Chondrocyte (in vitro differentiated cells): ENCODE data around the gene ARHGAP26. TPM values are rescaled to one million over a fixed set of nuclear protein-coding genes. Genes with fewer than 3 reads are reported as not detected.
A peak's percentile ranks its signal among the peaks of the same experiment; 100 is the strongest.
"Not testable (repeated sequence)": the region's sequence is repeated elsewhere in the genome, so short reads cannot be mapped to it uniquely, and the experiment has no call there.

Experiments used
- DNase-seq: peaks from one replicate; pipeline ENCODE4 v3.0.0; 2021; ENCODE audit warnings: mixed read lengths, low spot score
- H3K27ac Mint-ChIP-seq: one replicate; pipeline ENCODE4 v1.8.0; 2021; ENCODE audit warnings: mild to moderate bottlenecking, moderate library complexity, mixed read lengths; ENCODE audit not compliant: unreplicated experiment
- H3K27me3 Mint-ChIP-seq: 2 replicates; pipeline ENCODE4 v1.8.0; 2021; ENCODE audit warnings: low read depth, mixed read lengths
- H3K36me3 Mint-ChIP-seq: 2 replicates; pipeline ENCODE4 v1.8.0; 2021; ENCODE audit warnings: low read depth, mixed read lengths
- H3K4me1 Mint-ChIP-seq: 2 replicates; pipeline ENCODE4 v1.8.0; 2021; ENCODE audit warnings: low read depth, mild to moderate bottlenecking, mixed read lengths
- H3K4me3 Mint-ChIP-seq: one replicate; pipeline ENCODE4 v1.8.0; 2021; ENCODE audit warnings: mild to moderate bottlenecking, moderate library complexity, mixed read lengths; ENCODE audit not compliant: unreplicated experiment
- H3K9me3 Mint-ChIP-seq: 2 replicates; pipeline ENCODE4 v1.8.0; 2021; ENCODE audit warnings: low read depth, mixed read lengths
- total RNA-seq: library from RNA; stranded (reverse); gene quantifications from 3 replicates; pipeline ENCODE4 v1.2.1, GENCODE V29; 2021
- TF ChIP-seq, protein P1 (sequence below): fragments of 200-600 bp; sonication (generic); IDR thresholded peaks from 2 replicates; pipeline ENCODE4 v1.5.0; 2021; ENCODE audit warnings: antibody characterized with exemption, mild to moderate bottlenecking, moderate library complexity

The ARHGAP26 gene
- total RNA-seq, 1 donor from 2014 or later, result 16.4 TPM

- no peak for DNase-seq
- Mint-ChIP-seq H3K4me1 (no peaks in the 10 kb centered on the region), H3K27me3 (no peaks in the 10 kb centered on the region), H3K9me3 (no peaks in the 10 kb centered on the region), H3K36me3 (no peaks in the 10 kb centered on the region), H3K4me3 (no peak overlapping the region), H3K27ac (no peak overlapping the region)
- TF ChIP-seq, protein P1, sequence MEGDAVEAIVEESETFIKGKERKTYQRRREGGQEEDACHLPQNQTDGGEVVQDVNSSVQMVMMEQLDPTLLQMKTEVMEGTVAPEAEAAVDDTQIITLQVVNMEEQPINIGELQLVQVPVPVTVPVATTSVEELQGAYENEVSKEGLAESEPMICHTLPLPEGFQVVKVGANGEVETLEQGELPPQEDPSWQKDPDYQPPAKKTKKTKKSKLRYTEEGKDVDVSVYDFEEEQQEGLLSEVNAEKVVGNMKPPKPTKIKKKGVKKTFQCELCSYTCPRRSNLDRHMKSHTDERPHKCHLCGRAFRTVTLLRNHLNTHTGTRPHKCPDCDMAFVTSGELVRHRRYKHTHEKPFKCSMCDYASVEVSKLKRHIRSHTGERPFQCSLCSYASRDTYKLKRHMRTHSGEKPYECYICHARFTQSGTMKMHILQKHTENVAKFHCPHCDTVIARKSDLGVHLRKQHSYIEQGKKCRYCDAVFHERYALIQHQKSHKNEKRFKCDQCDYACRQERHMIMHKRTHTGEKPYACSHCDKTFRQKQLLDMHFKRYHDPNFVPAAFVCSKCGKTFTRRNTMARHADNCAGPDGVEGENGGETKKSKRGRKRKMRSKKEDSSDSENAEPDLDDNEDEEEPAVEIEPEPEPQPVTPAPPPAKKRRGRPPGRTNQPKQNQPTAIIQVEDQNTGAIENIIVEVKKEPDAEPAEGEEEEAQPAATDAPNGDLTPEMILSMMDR, result no peak
These were observed 177.2 kb downstream of the ARHGAP26 start for GRCh38 chr5:142947427-142947709.

- no peaks in the 10 kb centered on the region for H3K27me3 Mint-ChIP-seq
- TF ChIP-seq, protein P1, result no peak
- H3K4me3 Mint-ChIP-seq, result no peak overlapping the region
- no peaks in the 10 kb centered on the region for H3K9me3 Mint-ChIP-seq
- H3K36me3 Mint-ChIP-seq, result no peaks in the 10 kb centered on the region
- H3K27ac Mint-ChIP-seq, result no peak overlapping the region
- DNase-seq, result no peak
- H3K4me1 Mint-ChIP-seq, result peaks cover 4% of the 10 kb centered on the region
These were observed 182.1 kb downstream of the ARHGAP26 start for GRCh38 chr5:142952229-142952628.

DNA sequence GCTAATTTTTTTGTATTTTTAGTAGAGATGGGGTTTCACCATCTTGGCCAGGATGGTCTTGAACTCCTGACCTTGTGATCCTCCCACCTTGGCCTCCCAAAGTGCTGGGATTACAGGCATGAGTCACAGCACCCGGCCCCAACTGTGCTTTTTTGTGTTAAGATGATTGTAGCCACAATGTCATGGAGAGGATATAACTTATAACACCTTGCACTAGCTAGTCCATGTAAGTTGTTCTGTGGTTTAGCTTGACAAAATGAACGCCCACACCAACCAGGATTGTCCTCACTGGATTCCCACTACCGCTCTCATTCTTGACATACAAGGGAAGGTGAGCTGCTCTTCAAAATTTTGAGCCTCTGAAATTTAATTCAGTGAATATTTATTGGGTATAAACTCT lies 182.7 kb downstream of the ARHGAP26 start:
- not testable (repeated sequence) for H3K4me3 Mint-ChIP-seq, H3K36me3 Mint-ChIP-seq, H3K27ac Mint-ChIP-seq, H3K9me3 Mint-ChIP-seq, H3K27me3 Mint-ChIP-seq, DNase-seq
- peaks cover 10% of the 10 kb centered on the region for H3K4me1 Mint-ChIP-seq

DNA sequence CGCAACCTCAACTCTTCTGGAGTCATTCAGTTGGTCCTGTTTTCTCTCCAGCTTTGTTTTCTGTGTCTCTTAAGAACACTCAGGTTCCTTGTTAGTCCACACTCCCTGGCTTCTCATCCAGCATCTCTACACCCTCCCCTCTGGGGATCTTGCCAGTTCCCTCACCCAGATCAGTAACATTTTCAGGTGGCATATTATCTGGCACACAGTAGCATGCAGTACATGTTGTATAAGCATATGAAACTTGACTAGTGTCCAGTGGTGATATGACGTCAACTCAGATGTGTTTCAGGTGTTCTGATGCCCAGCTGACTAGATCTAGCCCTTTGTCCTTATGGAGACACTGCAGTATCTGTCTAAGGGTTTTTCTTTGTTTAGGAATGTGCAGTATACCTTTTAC lies 184.3 kb downstream of the ARHGAP26 start:
- no peak overlapping the region for H3K27ac Mint-ChIP-seq
- DNase-seq, result no peak
- H3K4me1 Mint-ChIP-seq, result peaks cover 19% of the 10 kb centered on the region
- H3K4me3 Mint-ChIP-seq, result no peak overlapping the region
- TF ChIP-seq, protein P1, result no peak
- no peaks in the 10 kb centered on the region for H3K36me3 Mint-ChIP-seq
- H3K9me3 Mint-ChIP-seq, result no peaks in the 10 kb centered on the region
- no peaks in the 10 kb centered on the region for H3K27me3 Mint-ChIP-seq

DNA sequence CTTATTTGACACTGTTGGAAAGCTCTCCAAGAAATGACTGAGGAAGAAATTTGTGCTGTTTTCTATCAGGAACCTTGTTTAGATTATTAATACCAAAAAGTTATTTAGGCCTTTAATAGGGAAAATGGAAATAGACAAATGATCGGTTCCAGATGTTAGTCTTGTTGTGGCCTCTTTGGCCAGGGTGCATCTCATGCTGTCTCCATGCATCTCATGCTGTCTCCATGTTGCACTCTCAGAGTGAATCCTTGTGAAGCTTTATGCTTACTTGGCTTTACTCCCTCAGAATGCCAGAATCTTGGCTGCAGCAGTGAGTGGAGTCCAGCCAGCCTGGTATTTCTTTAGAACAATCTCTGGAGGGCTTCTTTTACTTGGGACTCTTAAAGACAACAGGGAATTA lies 185.5 kb downstream of the ARHGAP26 start:
- peaks cover 21% of the 10 kb centered on the region for H3K4me1 Mint-ChIP-seq
- TF ChIP-seq, protein P1, result no peak
- H3K4me3 Mint-ChIP-seq, result no peak overlapping the region
- H3K27me3 Mint-ChIP-seq, result no peaks in the 10 kb centered on the region
- no peaks in the 10 kb centered on the region for H3K9me3 Mint-ChIP-seq
- no peaks in the 10 kb centered on the region for H3K36me3 Mint-ChIP-seq
- no peak for DNase-seq
- no peak overlapping the region for H3K27ac Mint-ChIP-seq

GRCh38 chr5:142957528-142957927 lies 187.4 kb downstream of the ARHGAP26 start:
- Mint-ChIP-seq H3K4me1 (peaks cover 21% of the 10 kb centered on the region), H3K4me3 (no peak overlapping the region), H3K9me3 (no peaks in the 10 kb centered on the region), H3K27ac (peak overlapping the region; percentile 2), H3K36me3 (no peaks in the 10 kb centered on the region), H3K27me3 (no peaks in the 10 kb centered on the region)
- DNase-seq, result no peak
- TF ChIP-seq, protein P1, result no peak
